Measurements from ENCODE around the gene SHMT2.

DNA sequence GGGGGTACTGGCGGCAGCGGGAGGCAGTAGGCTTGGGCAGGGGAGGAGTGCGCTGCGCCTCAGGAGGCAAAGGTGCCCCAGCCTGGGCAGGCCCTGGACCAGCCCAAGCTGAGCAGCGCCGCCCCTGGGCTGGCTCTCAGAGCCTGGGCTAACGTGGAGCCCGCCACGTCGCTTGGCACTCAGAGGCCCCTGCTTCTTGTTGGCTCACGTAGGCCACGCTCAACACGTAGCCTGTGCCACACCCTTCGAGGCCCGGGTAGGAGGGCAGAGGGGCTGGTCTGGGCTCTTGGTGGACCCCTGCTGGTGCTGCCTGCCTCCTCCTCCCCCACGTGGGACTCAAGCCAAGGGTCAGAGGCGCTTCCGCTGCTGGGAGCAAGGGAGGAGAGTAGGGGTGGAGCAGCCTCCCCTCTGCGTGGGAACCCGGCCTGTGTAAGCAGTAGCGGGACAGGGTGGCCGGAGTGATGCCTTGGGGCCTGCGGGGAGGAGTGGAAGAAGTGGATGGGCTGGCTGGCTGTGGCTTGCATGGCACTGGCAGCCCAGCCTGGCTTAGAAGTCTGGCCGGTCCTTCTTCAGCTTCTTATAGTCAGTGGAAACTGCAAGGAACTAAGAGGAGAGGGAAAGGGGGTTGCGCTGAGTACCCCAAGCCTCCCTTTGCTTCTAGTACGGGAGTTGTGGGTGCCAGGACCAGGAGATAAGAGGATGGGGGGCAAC lies 5.7 kb downstream of the SHMT2 start:
- peak; percentile 74; the same call in 1 of the 2 replicates for TF ChIP-seq POLR2AphosphoS5 (IDR thresholded peaks at IDR 0.05; ENCODE audit: low read depth)
- TF ChIP-seq, protein P1, sequence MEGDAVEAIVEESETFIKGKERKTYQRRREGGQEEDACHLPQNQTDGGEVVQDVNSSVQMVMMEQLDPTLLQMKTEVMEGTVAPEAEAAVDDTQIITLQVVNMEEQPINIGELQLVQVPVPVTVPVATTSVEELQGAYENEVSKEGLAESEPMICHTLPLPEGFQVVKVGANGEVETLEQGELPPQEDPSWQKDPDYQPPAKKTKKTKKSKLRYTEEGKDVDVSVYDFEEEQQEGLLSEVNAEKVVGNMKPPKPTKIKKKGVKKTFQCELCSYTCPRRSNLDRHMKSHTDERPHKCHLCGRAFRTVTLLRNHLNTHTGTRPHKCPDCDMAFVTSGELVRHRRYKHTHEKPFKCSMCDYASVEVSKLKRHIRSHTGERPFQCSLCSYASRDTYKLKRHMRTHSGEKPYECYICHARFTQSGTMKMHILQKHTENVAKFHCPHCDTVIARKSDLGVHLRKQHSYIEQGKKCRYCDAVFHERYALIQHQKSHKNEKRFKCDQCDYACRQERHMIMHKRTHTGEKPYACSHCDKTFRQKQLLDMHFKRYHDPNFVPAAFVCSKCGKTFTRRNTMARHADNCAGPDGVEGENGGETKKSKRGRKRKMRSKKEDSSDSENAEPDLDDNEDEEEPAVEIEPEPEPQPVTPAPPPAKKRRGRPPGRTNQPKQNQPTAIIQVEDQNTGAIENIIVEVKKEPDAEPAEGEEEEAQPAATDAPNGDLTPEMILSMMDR (conservative IDR thresholded peaks at IDR 0.05; ENCODE audit: low read depth in 2 of 2), result peak in 1 of 2 experiments; percentile 22; a peak in 2 of 4 replicates
- no peak for TF ChIP-seq EZH2 (IDR thresholded peaks at IDR 0.05; ENCODE audit: low read depth, unreplicated experiment)
- no peak for TF ChIP-seq EZH2phosphoT487 (IDR thresholded peaks at IDR 0.05; ENCODE audit: unreplicated experiment)
- TF ChIP-seq, protein P2, sequence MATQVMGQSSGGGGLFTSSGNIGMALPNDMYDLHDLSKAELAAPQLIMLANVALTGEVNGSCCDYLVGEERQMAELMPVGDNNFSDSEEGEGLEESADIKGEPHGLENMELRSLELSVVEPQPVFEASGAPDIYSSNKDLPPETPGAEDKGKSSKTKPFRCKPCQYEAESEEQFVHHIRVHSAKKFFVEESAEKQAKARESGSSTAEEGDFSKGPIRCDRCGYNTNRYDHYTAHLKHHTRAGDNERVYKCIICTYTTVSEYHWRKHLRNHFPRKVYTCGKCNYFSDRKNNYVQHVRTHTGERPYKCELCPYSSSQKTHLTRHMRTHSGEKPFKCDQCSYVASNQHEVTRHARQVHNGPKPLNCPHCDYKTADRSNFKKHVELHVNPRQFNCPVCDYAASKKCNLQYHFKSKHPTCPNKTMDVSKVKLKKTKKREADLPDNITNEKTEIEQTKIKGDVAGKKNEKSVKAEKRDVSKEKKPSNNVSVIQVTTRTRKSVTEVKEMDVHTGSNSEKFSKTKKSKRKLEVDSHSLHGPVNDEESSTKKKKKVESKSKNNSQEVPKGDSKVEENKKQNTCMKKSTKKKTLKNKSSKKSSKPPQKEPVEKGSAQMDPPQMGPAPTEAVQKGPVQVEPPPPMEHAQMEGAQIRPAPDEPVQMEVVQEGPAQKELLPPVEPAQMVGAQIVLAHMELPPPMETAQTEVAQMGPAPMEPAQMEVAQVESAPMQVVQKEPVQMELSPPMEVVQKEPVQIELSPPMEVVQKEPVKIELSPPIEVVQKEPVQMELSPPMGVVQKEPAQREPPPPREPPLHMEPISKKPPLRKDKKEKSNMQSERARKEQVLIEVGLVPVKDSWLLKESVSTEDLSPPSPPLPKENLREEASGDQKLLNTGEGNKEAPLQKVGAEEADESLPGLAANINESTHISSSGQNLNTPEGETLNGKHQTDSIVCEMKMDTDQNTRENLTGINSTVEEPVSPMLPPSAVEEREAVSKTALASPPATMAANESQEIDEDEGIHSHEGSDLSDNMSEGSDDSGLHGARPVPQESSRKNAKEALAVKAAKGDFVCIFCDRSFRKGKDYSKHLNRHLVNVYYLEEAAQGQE (IDR thresholded peaks at IDR 0.05; ENCODE audit: unreplicated experiment), result no peak
- no peak for TF ChIP-seq JUNB (IDR thresholded peaks at IDR 0.05; ENCODE audit: unreplicated experiment)
- TF ChIP-seq CREB1 (CRISPR knock-in tag; IDR thresholded peaks at IDR 0.05; ENCODE audit: low read depth), result no peak
- TF ChIP-seq, protein P3, sequence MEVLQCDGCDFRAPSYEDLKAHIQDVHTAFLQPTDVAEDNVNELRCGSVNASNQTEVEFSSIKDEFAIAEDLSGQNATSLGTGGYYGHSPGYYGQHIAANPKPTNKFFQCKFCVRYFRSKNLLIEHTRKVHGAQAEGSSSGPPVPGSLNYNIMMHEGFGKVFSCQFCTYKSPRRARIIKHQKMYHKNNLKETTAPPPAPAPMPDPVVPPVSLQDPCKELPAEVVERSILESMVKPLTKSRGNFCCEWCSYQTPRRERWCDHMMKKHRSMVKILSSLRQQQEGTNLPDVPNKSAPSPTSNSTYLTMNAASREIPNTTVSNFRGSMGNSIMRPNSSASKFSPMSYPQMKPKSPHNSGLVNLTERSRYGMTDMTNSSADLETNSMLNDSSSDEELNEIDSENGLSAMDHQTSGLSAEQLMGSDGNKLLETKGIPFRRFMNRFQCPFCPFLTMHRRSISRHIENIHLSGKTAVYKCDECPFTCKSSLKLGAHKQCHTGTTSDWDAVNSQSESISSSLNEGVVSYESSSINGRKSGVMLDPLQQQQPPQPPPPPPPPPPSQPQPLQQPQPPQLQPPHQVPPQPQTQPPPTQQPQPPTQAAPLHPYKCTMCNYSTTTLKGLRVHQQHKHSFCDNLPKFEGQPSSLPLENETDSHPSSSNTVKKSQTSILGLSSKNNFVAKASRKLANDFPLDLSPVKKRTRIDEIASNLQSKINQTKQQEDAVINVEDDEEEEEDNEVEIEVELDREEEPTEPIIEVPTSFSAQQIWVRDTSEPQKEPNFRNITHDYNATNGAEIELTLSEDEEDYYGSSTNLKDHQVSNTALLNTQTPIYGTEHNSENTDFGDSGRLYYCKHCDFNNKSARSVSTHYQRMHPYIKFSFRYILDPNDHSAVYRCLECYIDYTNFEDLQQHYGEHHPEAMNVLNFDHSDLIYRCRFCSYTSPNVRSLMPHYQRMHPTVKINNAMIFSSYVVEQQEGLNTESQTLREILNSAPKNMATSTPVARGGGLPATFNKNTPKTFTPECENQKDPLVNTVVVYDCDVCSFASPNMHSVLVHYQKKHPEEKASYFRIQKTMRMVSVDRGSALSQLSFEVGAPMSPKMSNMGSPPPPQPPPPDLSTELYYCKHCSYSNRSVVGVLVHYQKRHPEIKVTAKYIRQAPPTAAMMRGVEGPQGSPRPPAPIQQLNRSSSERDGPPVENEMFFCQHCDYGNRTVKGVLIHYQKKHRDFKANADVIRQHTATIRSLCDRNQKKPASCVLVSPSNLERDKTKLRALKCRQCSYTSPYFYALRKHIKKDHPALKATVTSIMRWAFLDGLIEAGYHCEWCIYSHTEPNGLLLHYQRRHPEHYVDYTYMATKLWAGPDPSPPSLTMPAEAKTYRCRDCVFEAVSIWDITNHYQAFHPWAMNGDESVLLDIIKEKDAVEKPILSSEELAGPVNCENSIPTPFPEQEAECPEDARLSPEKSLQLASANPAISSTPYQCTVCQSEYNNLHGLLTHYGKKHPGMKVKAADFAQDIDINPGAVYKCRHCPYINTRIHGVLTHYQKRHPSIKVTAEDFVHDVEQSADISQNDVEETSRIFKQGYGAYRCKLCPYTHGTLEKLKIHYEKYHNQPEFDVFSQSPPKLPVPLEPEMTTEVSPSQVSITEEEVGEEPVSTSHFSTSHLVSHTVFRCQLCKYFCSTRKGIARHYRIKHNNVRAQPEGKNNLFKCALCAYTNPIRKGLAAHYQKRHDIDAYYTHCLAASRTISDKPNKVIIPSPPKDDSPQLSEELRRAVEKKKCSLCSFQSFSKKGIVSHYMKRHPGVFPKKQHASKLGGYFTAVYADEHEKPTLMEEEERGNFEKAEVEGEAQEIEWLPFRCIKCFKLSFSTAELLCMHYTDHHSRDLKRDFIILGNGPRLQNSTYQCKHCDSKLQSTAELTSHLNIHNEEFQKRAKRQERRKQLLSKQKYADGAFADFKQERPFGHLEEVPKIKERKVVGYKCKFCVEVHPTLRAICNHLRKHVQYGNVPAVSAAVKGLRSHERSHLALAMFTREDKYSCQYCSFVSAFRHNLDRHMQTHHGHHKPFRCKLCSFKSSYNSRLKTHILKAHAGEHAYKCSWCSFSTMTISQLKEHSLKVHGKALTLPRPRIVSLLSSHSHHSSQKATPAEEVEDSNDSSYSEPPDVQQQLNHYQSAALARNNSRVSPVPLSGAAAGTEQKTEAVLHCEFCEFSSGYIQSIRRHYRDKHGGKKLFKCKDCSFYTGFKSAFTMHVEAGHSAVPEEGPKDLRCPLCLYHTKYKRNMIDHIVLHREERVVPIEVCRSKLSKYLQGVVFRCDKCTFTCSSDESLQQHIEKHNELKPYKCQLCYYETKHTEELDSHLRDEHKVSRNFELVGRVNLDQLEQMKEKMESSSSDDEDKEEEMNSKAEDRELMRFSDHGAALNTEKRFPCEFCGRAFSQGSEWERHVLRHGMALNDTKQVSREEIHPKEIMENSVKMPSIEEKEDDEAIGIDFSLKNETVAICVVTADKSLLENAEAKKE (CRISPR knock-in tag; IDR thresholded peaks at IDR 0.05), result no peak
- no peak for TF ChIP-seq STAT1 (IDR thresholded peaks at IDR 0.05; ENCODE audit: unreplicated experiment)
- TF ChIP-seq, protein P4, sequence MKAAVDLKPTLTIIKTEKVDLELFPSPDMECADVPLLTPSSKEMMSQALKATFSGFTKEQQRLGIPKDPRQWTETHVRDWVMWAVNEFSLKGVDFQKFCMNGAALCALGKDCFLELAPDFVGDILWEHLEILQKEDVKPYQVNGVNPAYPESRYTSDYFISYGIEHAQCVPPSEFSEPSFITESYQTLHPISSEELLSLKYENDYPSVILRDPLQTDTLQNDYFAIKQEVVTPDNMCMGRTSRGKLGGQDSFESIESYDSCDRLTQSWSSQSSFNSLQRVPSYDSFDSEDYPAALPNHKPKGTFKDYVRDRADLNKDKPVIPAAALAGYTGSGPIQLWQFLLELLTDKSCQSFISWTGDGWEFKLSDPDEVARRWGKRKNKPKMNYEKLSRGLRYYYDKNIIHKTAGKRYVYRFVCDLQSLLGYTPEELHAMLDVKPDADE (IDR thresholded peaks at IDR 0.05), result no peak
- TF ChIP-seq ZNF331 (CRISPR knock-in tag; IDR thresholded peaks at IDR 0.05; ENCODE audit: low read depth), result no peak
